C4-2B (cell line): ENCODE results near the gene GRIN1.

Experiments
- ZFX ChIP-seq: fragments of 450-650 bp; IDR thresholded peaks from 2 replicates; pipeline ENCODE4 v1.6.1; 2017
- TF ChIP-seq, protein P1 (sequence below): fragments of 450-650 bp; conservative IDR thresholded peaks from 2 replicates; pipeline ENCODE4 v1.5.1; 2017; ENCODE audit warnings: mild to moderate bottlenecking

DNA sequence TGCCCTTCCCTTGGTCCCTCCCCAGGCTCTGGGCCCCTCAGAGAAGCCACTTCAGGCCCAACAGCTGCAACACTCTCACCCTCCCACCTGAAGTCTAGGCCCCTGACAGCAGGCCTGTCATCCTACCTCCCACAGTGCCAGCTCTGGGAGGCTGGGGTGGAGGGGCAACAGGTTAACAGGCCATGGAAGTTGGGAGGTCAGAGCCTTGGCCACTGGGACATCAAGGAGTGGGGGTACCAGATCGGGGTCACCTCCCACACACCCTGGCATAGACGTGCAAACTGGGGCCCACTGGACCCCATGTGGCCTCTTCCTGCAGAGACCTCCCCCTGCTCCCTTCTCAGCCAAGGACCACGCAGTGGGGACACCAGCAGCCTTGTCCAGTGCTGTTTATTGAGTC is 52.3 kb downstream of the GRIN1 start:
- TF ChIP-seq, protein P1, sequence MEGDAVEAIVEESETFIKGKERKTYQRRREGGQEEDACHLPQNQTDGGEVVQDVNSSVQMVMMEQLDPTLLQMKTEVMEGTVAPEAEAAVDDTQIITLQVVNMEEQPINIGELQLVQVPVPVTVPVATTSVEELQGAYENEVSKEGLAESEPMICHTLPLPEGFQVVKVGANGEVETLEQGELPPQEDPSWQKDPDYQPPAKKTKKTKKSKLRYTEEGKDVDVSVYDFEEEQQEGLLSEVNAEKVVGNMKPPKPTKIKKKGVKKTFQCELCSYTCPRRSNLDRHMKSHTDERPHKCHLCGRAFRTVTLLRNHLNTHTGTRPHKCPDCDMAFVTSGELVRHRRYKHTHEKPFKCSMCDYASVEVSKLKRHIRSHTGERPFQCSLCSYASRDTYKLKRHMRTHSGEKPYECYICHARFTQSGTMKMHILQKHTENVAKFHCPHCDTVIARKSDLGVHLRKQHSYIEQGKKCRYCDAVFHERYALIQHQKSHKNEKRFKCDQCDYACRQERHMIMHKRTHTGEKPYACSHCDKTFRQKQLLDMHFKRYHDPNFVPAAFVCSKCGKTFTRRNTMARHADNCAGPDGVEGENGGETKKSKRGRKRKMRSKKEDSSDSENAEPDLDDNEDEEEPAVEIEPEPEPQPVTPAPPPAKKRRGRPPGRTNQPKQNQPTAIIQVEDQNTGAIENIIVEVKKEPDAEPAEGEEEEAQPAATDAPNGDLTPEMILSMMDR = no peak
- no peak for TF ChIP-seq ZFX
